Astrocyte (in vitro differentiated cells and primary cell): ENCODE results near the gene NR5A2.

Source experiments
- CTCF ChIP-seq: IDR thresholded peaks from 2 replicates; pipeline ENCODE4 v1.5.1; 2011; ENCODE audit warnings: low read depth, mild to moderate bottlenecking, inconsistent platforms, low read length, moderate library complexity; ENCODE audit not compliant: insufficient read depth
- EZH2 ChIP-seq: IDR thresholded peaks from 2 replicates; pipeline ENCODE4 v1.6.1; 2012; ENCODE audit warnings: mild to moderate bottlenecking, low read length, inconsistent platforms; ENCODE audit not compliant: insufficient read depth

GRCh38 chr1:200173097-200173618, 145.6 kb downstream of the NR5A2 start:
- TF ChIP-seq CTCF (no peak), EZH2 (no peak)
